ENCODE measurements around the gene PLCG2.
A peak's percentile ranks its signal among the peaks of the same experiment; 100 is the strongest.

The PLCG2 gene

GRCh38 chr16:81817296-81817695 is 38.2 kb downstream of the PLCG2 start:
- DNase-seq, result no peak

- DNase-seq, result no peak
Observed at GRCh38 chr16:81817789-81818567, 38.9 kb downstream of the PLCG2 start.

- DNase-seq, result no peak
Observed at GRCh38 chr16:81818568-81818896, 39.4 kb downstream of the PLCG2 start.

GRCh38 chr16:81818905-81819304 is 39.8 kb downstream of the PLCG2 start:
- no peak for DNase-seq

GRCh38 chr16:81821436-81822128 is 42.5 kb downstream of the PLCG2 start:
- peak; percentile 18 for DNase-seq

GRCh38 chr16:81823111-81823510 is 44.0 kb downstream of the PLCG2 start:
- no peak for DNase-seq

GRCh38 chr16:81823734-81824133 is 44.6 kb downstream of the PLCG2 start:
- no peak for DNase-seq

- DNase-seq, result no peak
Observed at GRCh38 chr16:81826523-81826922, 47.4 kb downstream of the PLCG2 start.

- DNase-seq, result no peak
Observed at GRCh38 chr16:81830845-81831540, 51.9 kb downstream of the PLCG2 start.

GRCh38 chr16:81831722-81832126 is 52.6 kb downstream of the PLCG2 start:
- DNase-seq, result peak; percentile 9

- no peak for DNase-seq
Observed at GRCh38 chr16:81832801-81833547, 53.9 kb downstream of the PLCG2 start.

- DNase-seq, result no peak
Observed at GRCh38 chr16:81833751-81834150, 54.7 kb downstream of the PLCG2 start.

GRCh38 chr16:81834868-81835267 is 55.8 kb downstream of the PLCG2 start:
- no peak for DNase-seq

- no peak for DNase-seq
Observed at GRCh38 chr16:81836279-81837054, 57.4 kb downstream of the PLCG2 start.

GRCh38 chr16:81837312-81837751 is 58.2 kb downstream of the PLCG2 start:
- no peak for DNase-seq

GRCh38 chr16:81838794-81839193 is 59.7 kb downstream of the PLCG2 start:
- DNase-seq, result no peak

GRCh38 chr16:81841722-81842121 is 62.6 kb downstream of the PLCG2 start:
- DNase-seq, result no peak

GRCh38 chr16:81842564-81843242 is 63.6 kb downstream of the PLCG2 start:
- DNase-seq, result no peak

- DNase-seq, result peak; percentile 55
Observed at GRCh38 chr16:81843243-81843582, 64.1 kb downstream of the PLCG2 start.

- DNase-seq, result no peak
Observed at GRCh38 chr16:81843683-81844082, 64.6 kb downstream of the PLCG2 start.

GRCh38 chr16:81846105-81846504 is 67.0 kb downstream of the PLCG2 start:
- DNase-seq, result no peak
